Epithelial cell of proximal tubule (primary cell): ENCODE data around the gene AGT. TPM values are rescaled to one million over a fixed set of nuclear protein-coding genes. Genes with fewer than 3 reads are reported as not detected.
"Not testable (repeated sequence)": the region's sequence is repeated elsewhere in the genome, so short reads cannot be mapped to it uniquely, and the experiment has no call there.

Experiments used
- DNase-seq: peaks from one replicate; pipeline ENCODE4 v3.0.0-alpha.2; 2011; ENCODE audit warnings: low read depth
- H3K4me3 ChIP-seq: 2 replicates; pipeline ENCODE4 v1.5.1; 2011; ENCODE audit warnings: low read depth, mild to moderate bottlenecking, low read length
- CTCF ChIP-seq: conservative IDR thresholded peaks from 2 replicates; pipeline ENCODE4 v1.5.1; 2012; ENCODE audit warnings: low read depth, mild to moderate bottlenecking, low read length
- total RNA-seq: library from RNA; depleted of rRNA; stranded (reverse); fragments of >200 nt; gene quantifications from 2 replicates; pipeline ENCODE4 v1.2.3, GENCODE V29; 2015

The AGT gene
- total RNA-seq, 1 donor from 2014 or later, result 3.2 TPM

- H3K4me3 ChIP-seq, result no peak overlapping the region
- DNase-seq, result no peak
- no peak for TF ChIP-seq CTCF
Measured at GRCh38 chr1:230661976-230662375, 51.9 kb downstream of the AGT start.

- no peak for DNase-seq
- no peak for TF ChIP-seq CTCF
- no peak overlapping the region for H3K4me3 ChIP-seq
Measured at GRCh38 chr1:230658691-230659090, 55.2 kb downstream of the AGT start.

- H3K4me3 ChIP-seq, DNase-seq: not testable (repeated sequence)
Measured at GRCh38 chr1:230658103-230658502, 55.8 kb downstream of the AGT start.

GRCh38 chr1:230656719-230657118, 57.2 kb downstream of the AGT start:
- not testable (repeated sequence) for H3K4me3 ChIP-seq, DNase-seq

Other genes with a start within 250 kb of the AGT start
- gene COG2, start 71.6 kb downstream of the AGT start, total RNA-seq, result 17.2 and 20.3 TPM in 2 replicates
- gene CAPN9, start 33.3 kb upstream of the AGT start, total RNA-seq, result not detected in 2 replicates
- 43.7 and 54.5 TPM in 2 replicates for gene C1orf198, start 154.4 kb upstream of the AGT start, total RNA-seq